GM21528 (cell line): ENCODE data around the gene SPAG16.

Source experiments
- ATAC-seq: cut with Tn5 transposase; IDR thresholded peaks from one replicate; pipeline ENCODE4 v1.9.1; 2021; ENCODE audit warnings: mild to moderate bottlenecking, moderate library complexity; ENCODE audit not compliant: unreplicated experiment, low FRiP score

SPAG16 gene

GRCh38 chr2:214410918-214411554 is 1126.8 kb downstream of the SPAG16 start, which contains the start of gene VWC2L:
Gene VWC2L (plus strand): TSS chr2:214411054. CDS start chr2:214414194, 3,140 bp downstream.
- ATAC-seq = no peak

- ATAC-seq = no peak
These were observed 1128.4 kb downstream of the SPAG16 start for GRCh38 chr2:214412679-214413078.

GRCh38 chr2:214436470-214436869 is 1152.2 kb downstream of the SPAG16 start:
- ATAC-seq = no peak

- ATAC-seq = no peak
These were observed 1166.0 kb downstream of the SPAG16 start for GRCh38 chr2:214450118-214450894.

- ATAC-seq = no peak
These were observed 1167.4 kb downstream of the SPAG16 start for GRCh38 chr2:214451516-214452275.
